ENCODE data around the gene DUSP1. TPM values are rescaled to one million over a fixed set of nuclear protein-coding genes. Genes with fewer than 3 reads are reported as not detected.
A peak's percentile ranks its signal among the peaks of the same experiment; 100 is the strongest.

Gene DUSP1
- 100 to 1,000 TPM in 2 of 3 donors, 10 to 100 TPM in 1; 90.9 to 233 (median 137) TPM for total RNA-seq
- long read RNA-seq, donor 1, transcript DUSP1-201 (4 exons, 2,019 nt) = major isoform, 336 of 418 reads
- long read RNA-seq, donor 1, partial matches to known transcripts = 17 of 418 reads
- long read RNA-seq, donor 1, other reads (novel, unspliced or antisense) = 65 of 418 reads
- long read RNA-seq, donor 2, transcript DUSP1-201 (4 exons, 2,019 nt) = major isoform, 272 of 292 reads
- long read RNA-seq, donor 2, partial matches to known transcripts = 10 of 292 reads
- long read RNA-seq, donor 2, other reads (novel, unspliced or antisense) = 10 of 292 reads

DNA sequence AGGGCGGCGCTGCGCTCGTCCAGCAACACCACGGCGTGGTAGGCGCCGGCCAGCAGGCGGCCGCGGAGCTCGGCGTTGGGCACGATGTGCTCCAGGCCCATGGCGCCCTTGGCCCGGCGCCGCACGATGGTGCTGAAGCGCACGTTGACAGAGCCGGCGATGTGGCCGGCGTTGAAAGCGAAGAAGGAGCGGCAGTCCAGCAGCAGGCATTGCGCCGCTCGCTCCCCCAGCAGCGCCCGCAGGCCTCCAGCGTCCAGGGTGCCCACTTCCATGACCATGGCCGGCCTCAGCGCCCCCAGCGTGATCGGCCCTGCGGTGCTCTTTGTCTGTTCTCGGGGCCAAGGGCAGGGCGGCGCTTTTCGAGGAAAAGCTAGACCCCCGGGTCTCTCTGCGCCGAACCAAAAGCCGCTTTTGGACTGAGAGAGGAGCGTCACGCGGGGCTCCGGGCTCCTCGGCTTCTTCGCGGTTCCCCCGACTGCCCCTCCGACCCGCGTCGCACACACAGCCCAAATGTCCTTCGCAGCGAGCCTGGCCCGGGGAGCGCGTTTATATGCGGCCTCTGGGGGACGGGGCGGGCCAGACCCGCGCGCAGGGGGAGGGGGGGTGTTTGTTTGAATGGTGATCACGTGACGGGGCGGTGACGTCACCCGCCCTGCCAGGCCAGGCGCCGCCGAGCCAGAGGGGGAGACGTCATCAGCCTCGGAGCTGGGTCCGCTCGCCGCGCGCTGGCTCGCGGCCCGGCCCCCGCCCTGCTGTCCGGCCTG is at the start of gene DUSP1:
DUSP1 (minus strand) TSS at position 521 of the 764 bp plus-strand sequence; CDS start at position 278, 243 bp downstream.
- no peaks in the 10 kb centered on the region for H3K36me3 ChIP-seq (ENCODE audit: low read depth)
- TF ChIP-seq CTCF (IDR thresholded peaks at IDR 0.05) = peak; percentile 29
- peak within 1 kb of the TSS; percentile 86 for H3K4me3 ChIP-seq
- H3K4me1 ChIP-seq (ENCODE audit: low read depth) = peaks cover 67% of the 10 kb centered on the region
- H3K9me3 ChIP-seq = no peaks in the 10 kb centered on the region
- intact Hi-C loops (cut with DNase I, micrococcal nuclease) = loop anchor here (5.0 to 10.0 kb wide), 3 partner anchors 54 to 134 kb away; no protein-coding TSS in a partner anchor
- ATAC-seq = peak; percentile 67
- DNase-seq = peak; percentile 99 to 100 (median 99)

- ATAC-seq = peak; percentile 97
- intact Hi-C loops (cut with DNase I, micrococcal nuclease) = no loop called here
Observed at GRCh38 chr5:172820046-172820767, 49.2 kb upstream of the DUSP1 start.

DNA sequence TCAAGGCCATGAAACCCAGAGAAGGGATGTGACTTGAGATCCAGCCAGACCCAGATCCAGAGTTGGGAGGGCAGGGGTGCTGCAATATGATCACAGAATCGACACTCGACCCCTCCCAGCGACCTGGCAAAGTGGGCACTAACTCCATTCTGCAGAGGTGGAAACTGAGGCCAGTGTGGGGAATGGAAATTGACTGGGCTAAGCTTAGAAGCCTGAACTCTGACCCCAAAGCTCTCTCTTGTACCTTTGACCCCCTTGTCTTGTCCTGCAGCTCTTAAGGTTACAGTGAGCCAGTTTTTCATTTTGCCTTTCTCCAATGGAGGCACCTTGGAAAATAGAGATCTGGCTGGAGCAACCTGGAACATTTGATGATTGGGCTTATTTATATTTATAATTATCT is 48.6 kb upstream of the DUSP1 start:
- Histone ChIP-seq H3K4me1 (ENCODE audit: low read depth) (peaks cover 5% of the 10 kb centered on the region), H3K36me3 (ENCODE audit: low read depth) (no peaks in the 10 kb centered on the region), H3K4me3 (no peak overlapping the region), H3K9me3 (no peaks in the 10 kb centered on the region)
- DNase-seq = no peak
- ATAC-seq = peak; percentile 1
- intact Hi-C loops (cut with DNase I, micrococcal nuclease) = no loop called here
- no peak for TF ChIP-seq CTCF (IDR thresholded peaks at IDR 0.05)

More at GRCh38 chr5:172820046-172820767, 49.2 kb upstream of the DUSP1 start:
- no peak overlapping the region for H3K4me3 ChIP-seq
- no peaks in the 10 kb centered on the region for H3K9me3 ChIP-seq
- TF ChIP-seq CTCF (IDR thresholded peaks at IDR 0.05) = no peak
- no peaks in the 10 kb centered on the region for H3K36me3 ChIP-seq (ENCODE audit: low read depth)
- peaks cover 5% of the 10 kb centered on the region for H3K4me1 ChIP-seq (ENCODE audit: low read depth)
- DNase-seq = peak; percentile 70 to 84 (median 79)

- no peak for DNase-seq
- no peaks in the 10 kb centered on the region for H3K9me3 ChIP-seq
- ATAC-seq = no peak
- no peak overlapping the region for H3K4me3 ChIP-seq
- peaks cover 5% of the 10 kb centered on the region for H3K4me1 ChIP-seq (ENCODE audit: low read depth)
- no peak for TF ChIP-seq CTCF (IDR thresholded peaks at IDR 0.05)
- no peaks in the 10 kb centered on the region for H3K36me3 ChIP-seq (ENCODE audit: low read depth)
- intact Hi-C loops (cut with DNase I, micrococcal nuclease) = no loop called here
Observed at GRCh38 chr5:172818081-172818480, 47.1 kb upstream of the DUSP1 start.

DNA sequence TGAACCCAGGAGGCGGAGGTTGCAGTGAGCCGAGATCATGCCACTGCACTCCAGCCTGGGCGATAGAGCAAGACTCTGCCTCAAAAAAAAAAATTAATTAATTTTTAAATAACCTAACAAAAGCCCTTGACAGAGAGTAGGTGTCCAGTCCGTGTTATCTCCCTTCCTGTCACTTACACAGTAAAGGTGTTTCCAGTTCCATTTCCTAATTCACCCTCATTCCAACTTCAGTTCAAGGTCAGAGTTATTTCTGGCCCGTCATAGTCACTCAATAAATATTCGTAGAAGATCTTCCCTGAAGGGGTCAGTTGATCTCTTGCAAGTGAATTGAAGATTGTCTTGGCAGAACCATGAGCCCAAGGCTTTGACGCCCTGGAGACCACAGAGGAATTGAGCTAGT is 46.7 kb upstream of the DUSP1 start:
- Histone ChIP-seq H3K4me3 (no peak overlapping the region), H3K9me3 (no peaks in the 10 kb centered on the region), H3K4me1 (ENCODE audit: low read depth) (peaks cover 5% of the 10 kb centered on the region), H3K36me3 (ENCODE audit: low read depth) (no peaks in the 10 kb centered on the region)
- TF ChIP-seq CTCF (IDR thresholded peaks at IDR 0.05) = no peak
- ATAC-seq = no peak
- intact Hi-C loops (cut with DNase I, micrococcal nuclease) = no loop called here
- DNase-seq = no peak

Measured in mucosa of descending colon (tissue), 3 donors.